Measurements from ENCODE around the gene ADAMTS6.

Gene ADAMTS6

GRCh38 chr5:65292196-65292595, 189.5 kb downstream of the ADAMTS6 start:
- H3K36me3 ChIP-seq (replicated peaks) = no peaks in the 10 kb centered on the region
- in situ Hi-C loops (cut with HindIII; ENCODE audit: low pct_ligation_motif_present, low sequenced_read_pairs) = no loop called here
- H3K27me3 ChIP-seq (replicated peaks) = no peaks in the 10 kb centered on the region
- H3K4me3 ChIP-seq (ENCODE audit: low read depth, low read length) = no peak overlapping the region
- H3K27ac ChIP-seq = no peak overlapping the region
- DNase-seq = no peak
- TF ChIP-seq CTCF (IDR thresholded peaks at IDR 0.05; ENCODE audit: low read depth, low read length, missing control alignments) = no peak

GRCh38 chr5:65290677-65291076, 191.0 kb downstream of the ADAMTS6 start:
- DNase-seq = no peak
- no peak for TF ChIP-seq CTCF (IDR thresholded peaks at IDR 0.05; ENCODE audit: low read depth, low read length, missing control alignments)
- in situ Hi-C loops (cut with HindIII; ENCODE audit: low pct_ligation_motif_present, low sequenced_read_pairs) = no loop called here

GRCh38 chr5:65288657-65289056, 193.1 kb downstream of the ADAMTS6 start:
- DNase-seq = no peak
- Histone ChIP-seq H3K36me3 (replicated peaks) (no peaks in the 10 kb centered on the region), H3K27me3 (replicated peaks) (no peaks in the 10 kb centered on the region), H3K27ac (no peak overlapping the region), H3K4me3 (ENCODE audit: low read depth, low read length) (no peak overlapping the region)
- TF ChIP-seq CTCF (IDR thresholded peaks at IDR 0.05; ENCODE audit: low read depth, low read length, missing control alignments) = no peak
- in situ Hi-C loops (cut with HindIII; ENCODE audit: low pct_ligation_motif_present, low sequenced_read_pairs) = no loop called here

More at GRCh38 chr5:65290677-65291076, 191.0 kb downstream of the ADAMTS6 start:
- H3K27me3 ChIP-seq (replicated peaks) = no peaks in the 10 kb centered on the region
- no peaks in the 10 kb centered on the region for H3K36me3 ChIP-seq (replicated peaks)
- H3K4me3 ChIP-seq (ENCODE audit: low read depth, low read length) = no peak overlapping the region
- H3K27ac ChIP-seq = no peak overlapping the region

- in situ Hi-C loops (cut with HindIII; ENCODE audit: low pct_ligation_motif_present, low sequenced_read_pairs) = no loop called here
Measured at GRCh38 chr5:65279603-65280002, 202.1 kb downstream of the ADAMTS6 start.

GRCh38 chr5:65276178-65276890, 205.4 kb downstream of the ADAMTS6 start:
- peaks cover 2% of the 10 kb centered on the region for H3K36me3 ChIP-seq (replicated peaks)
- H3K4me3 ChIP-seq (ENCODE audit: low read depth, low read length) = no peak overlapping the region
- H3K27ac ChIP-seq = no peak overlapping the region
- no peak for DNase-seq
- in situ Hi-C loops (cut with HindIII; ENCODE audit: low pct_ligation_motif_present, low sequenced_read_pairs) = no loop called here
- no peak for TF ChIP-seq CTCF (IDR thresholded peaks at IDR 0.05; ENCODE audit: low read depth, low read length, missing control alignments)
- H3K27me3 ChIP-seq (replicated peaks) = no peaks in the 10 kb centered on the region

More at GRCh38 chr5:65279603-65280002, 202.1 kb downstream of the ADAMTS6 start:
- Histone ChIP-seq H3K27me3 (replicated peaks) (no peaks in the 10 kb centered on the region), H3K4me3 (ENCODE audit: low read depth, low read length) (no peak overlapping the region), H3K36me3 (replicated peaks) (no peaks in the 10 kb centered on the region), H3K27ac (no peak overlapping the region)
- no peak for DNase-seq
- TF ChIP-seq CTCF (IDR thresholded peaks at IDR 0.05; ENCODE audit: low read depth, low read length, missing control alignments) = no peak

GRCh38 chr5:65271906-65272305, 209.8 kb downstream of the ADAMTS6 start:
- in situ Hi-C loops (cut with HindIII; ENCODE audit: low pct_ligation_motif_present, low sequenced_read_pairs) = no loop called here
- Histone ChIP-seq H3K36me3 (replicated peaks) (peaks cover 4% of the 10 kb centered on the region), H3K27me3 (replicated peaks) (no peaks in the 10 kb centered on the region), H3K4me3 (ENCODE audit: low read depth, low read length) (no peak overlapping the region), H3K27ac (no peak overlapping the region)
- no peak for TF ChIP-seq CTCF (IDR thresholded peaks at IDR 0.05; ENCODE audit: low read depth, low read length, missing control alignments)
- no peak for DNase-seq

All from brain microvascular endothelial cell (primary cell).